Parathyroid adenoma (tissue), 2 donors: Measurements from ENCODE around the gene NUP153.
"Not testable (repeated sequence)": the region's sequence is repeated elsewhere in the genome, so short reads cannot be mapped to it uniquely, and the experiment has no call there.

Experiments
- H2AFZ ChIP-seq: fragments of 300-600 bp; sonication (generic); one replicate; pipeline ENCODE4 v1.7.0; 2017; ENCODE audit warnings: antibody characterized with exemption, mild to moderate bottlenecking
- H3K27ac ChIP-seq: fragments of 300-600 bp; sonication (generic); one replicate; pipeline ENCODE4 v1.7.0; 2017
- H3K27me3 ChIP-seq: fragments of 300-600 bp; sonication (generic); one replicate; pipeline ENCODE4 v1.7.0; 2017; ENCODE audit warnings: low read length; ENCODE audit not compliant: control insufficient read depth, insufficient read depth
- H3K36me3 ChIP-seq: fragments of 300-600 bp; sonication (generic); one replicate; pipeline ENCODE4 v1.7.0; 2017; ENCODE audit warnings: low read length; ENCODE audit not compliant: control insufficient read depth, insufficient read depth
- H3K4me1 ChIP-seq: fragments of 300-600 bp; sonication (generic); one replicate; pipeline ENCODE4 v1.7.0; 2017; ENCODE audit warnings: control low read depth
- H3K4me2 ChIP-seq: fragments of 300-600 bp; sonication (generic); one replicate; pipeline ENCODE4 v1.7.0; 2017; ENCODE audit warnings: low read length
- H3K4me3 ChIP-seq: fragments of 300-600 bp; sonication (generic); one replicate; pipeline ENCODE4 v1.7.0; 2017; ENCODE audit warnings: low read depth, low read length
- H3K79me2 ChIP-seq: fragments of 300-600 bp; sonication (generic); one replicate; pipeline ENCODE4 v1.7.0; 2017; ENCODE audit warnings: control low read depth
- H3K9ac ChIP-seq: fragments of 300-600 bp; sonication (generic); one replicate; pipeline ENCODE4 v1.7.0; 2017; ENCODE audit warnings: mild to moderate bottlenecking
- H3K9me3 ChIP-seq: fragments of 300-600 bp; sonication (generic); one replicate; pipeline ENCODE4 v1.7.0; 2017; ENCODE audit warnings: low read length; ENCODE audit not compliant: control insufficient read depth
- CTCF ChIP-seq: fragments of 300-600 bp; sonication (generic); IDR thresholded peaks from one replicate; pipeline ENCODE4 v1.7.0; 2017; ENCODE audit warnings: antibody characterized with exemption, mild to moderate bottlenecking
- donor health status: primary hyperparathyroidism.

Gene NUP153

DNA sequence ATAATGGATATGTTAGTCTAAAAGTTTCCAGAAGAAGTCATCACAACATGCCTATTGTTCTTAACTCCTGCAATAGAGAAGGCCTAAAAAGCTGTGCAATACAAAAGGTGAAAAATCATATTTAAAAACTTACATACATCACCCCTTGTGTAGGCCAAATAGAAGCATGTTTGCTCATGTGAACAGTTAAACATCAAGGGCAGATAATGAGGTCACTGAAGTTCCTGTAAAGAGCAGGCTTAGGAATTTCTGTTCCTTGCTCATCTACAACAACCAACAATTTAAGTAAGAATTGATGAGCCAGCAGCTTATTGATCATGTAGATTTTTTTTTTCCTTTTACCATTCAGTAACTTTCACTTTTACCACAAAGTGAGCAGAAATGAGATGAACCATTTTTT lies 7.5 kb upstream of the NUP153 start:
- Histone ChIP-seq H3K9ac (no peak overlapping the region), H3K4me1 (no peaks in the 10 kb centered on the region), H3K27ac (no peak overlapping the region), H3K4me3 (no peak overlapping the region), H2AFZ (no peak overlapping the region), H3K27me3 (no peaks in the 10 kb centered on the region), H3K36me3 (no peaks in the 10 kb centered on the region), H3K9me3 (no peaks in the 10 kb centered on the region), H3K79me2 (no peaks in the 10 kb centered on the region), H3K4me2 (no peak overlapping the region)
- no peak for TF ChIP-seq CTCF

DNA sequence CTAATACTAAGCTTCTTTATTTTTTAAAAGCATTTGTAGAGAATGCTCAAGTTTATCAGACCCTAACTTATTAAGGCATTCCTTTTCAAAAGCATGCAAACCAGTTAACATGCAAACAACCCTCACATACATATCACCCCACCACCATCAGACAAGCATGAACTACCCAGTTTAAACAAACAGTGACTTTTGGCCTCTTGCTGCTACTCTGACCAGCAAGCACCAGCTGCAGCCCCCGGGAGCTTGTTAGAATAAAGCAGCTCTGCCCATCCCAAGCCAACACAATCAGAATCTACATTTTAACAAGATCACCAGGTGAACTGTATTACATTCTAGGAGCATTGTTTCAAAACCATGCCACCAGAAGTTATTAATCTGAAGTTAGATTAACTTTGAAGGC lies 5.9 kb upstream of the NUP153 start:
- no peaks in the 10 kb centered on the region for H3K79me2 ChIP-seq
- no peaks in the 10 kb centered on the region for H3K9me3 ChIP-seq
- TF ChIP-seq CTCF: no peak
- H3K4me1 ChIP-seq: no peaks in the 10 kb centered on the region
- H3K4me3 ChIP-seq: no peak overlapping the region
- no peak overlapping the region for H3K4me2 ChIP-seq
- H3K27ac ChIP-seq: no peak overlapping the region
- no peak overlapping the region for H2AFZ ChIP-seq
- H3K36me3 ChIP-seq: no peaks in the 10 kb centered on the region
- H3K9ac ChIP-seq: no peak overlapping the region
- no peaks in the 10 kb centered on the region for H3K27me3 ChIP-seq

DNA sequence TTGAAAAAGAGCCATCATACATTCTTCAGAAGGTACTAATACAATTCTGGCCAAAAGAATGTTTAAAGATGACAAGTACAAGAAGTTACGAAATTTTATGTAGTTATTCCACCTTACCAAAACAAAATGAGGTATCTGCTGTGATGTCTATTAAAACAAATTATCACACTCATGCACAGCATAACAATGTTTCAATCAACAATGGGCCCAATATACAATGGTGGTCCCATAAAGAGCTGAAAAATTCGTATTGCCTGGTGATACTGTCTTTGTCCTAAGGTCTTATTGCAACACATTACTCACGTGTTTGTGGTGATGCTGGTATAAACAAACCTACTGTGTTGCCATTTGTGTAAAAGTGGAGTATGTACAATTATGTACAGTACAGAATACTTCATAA lies 3.6 kb upstream of the NUP153 start:
- Histone ChIP-seq H3K27me3 (no peaks in the 10 kb centered on the region), H3K27ac (no peak overlapping the region), H3K9ac (no peak overlapping the region), H3K4me1 (no peaks in the 10 kb centered on the region), H3K9me3 (no peaks in the 10 kb centered on the region), H3K36me3 (no peaks in the 10 kb centered on the region), H3K4me2 (no peak overlapping the region), H3K4me3 (no peak overlapping the region), H3K79me2 (peaks cover 7% of the 10 kb centered on the region), H2AFZ (no peak overlapping the region)
- TF ChIP-seq CTCF: no peak

DNA sequence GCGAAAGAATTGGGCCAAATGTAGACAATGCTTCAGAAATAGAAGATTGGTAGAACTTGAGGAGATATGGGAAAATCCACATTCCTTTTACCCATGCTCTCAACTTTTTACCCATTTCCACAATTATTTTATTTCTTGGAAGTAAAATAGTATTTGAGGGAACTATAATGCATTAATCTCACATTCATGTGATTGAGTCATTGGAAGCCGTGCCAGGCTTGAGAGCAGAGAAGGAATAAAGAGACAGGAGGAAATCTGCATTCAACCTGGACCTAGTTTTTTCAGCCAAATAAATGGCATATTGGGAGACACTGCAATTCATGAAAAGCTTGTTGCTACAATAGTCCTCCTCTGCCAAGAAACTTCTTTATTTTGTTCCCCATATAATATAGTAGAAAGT lies 2.8 kb upstream of the NUP153 start:
- no peaks in the 10 kb centered on the region for H3K27me3 ChIP-seq
- no peak for TF ChIP-seq CTCF
- H2AFZ ChIP-seq: no peak overlapping the region
- H3K27ac ChIP-seq: no peak overlapping the region
- H3K36me3 ChIP-seq: no peaks in the 10 kb centered on the region
- no peaks in the 10 kb centered on the region for H3K9me3 ChIP-seq
- H3K9ac ChIP-seq: no peak overlapping the region
- H3K4me3 ChIP-seq: no peak overlapping the region
- peaks cover 11% of the 10 kb centered on the region for H3K79me2 ChIP-seq
- no peak overlapping the region for H3K4me2 ChIP-seq
- peaks cover 3% of the 10 kb centered on the region for H3K4me1 ChIP-seq

- H3K9me3 ChIP-seq, H3K27ac ChIP-seq, H3K9ac ChIP-seq, H3K4me3 ChIP-seq, H3K36me3 ChIP-seq, H3K4me2 ChIP-seq, H3K4me1 ChIP-seq, H3K27me3 ChIP-seq: not testable (repeated sequence)
- peaks cover 13% of the 10 kb centered on the region for H3K79me2 ChIP-seq
- peak overlapping the region; percentile 90 for H2AFZ ChIP-seq
Observed at GRCh38 chr6:17708035-17708434, 1.3 kb upstream of the NUP153 start.
